ENCODE data around the gene C10orf90. TPM values are rescaled to one million over a fixed set of nuclear protein-coding genes. Genes with fewer than 3 reads are reported as not detected.

Gene C10orf90
- total RNA-seq, 1 experiment from 2014 or later = not detected

- no TSS peak for BruUV-seq (replicated peaks)
- Mint-ChIP-seq H3K4me3 (ENCODE audit: unreplicated experiment) (no peak overlapping the region), H3K27me3 (ENCODE audit: insufficient read depth, unreplicated experiment) (peaks cover 6% of the 10 kb centered on the region), H3K9me3 (ENCODE audit: unreplicated experiment) (no peaks in the 10 kb centered on the region), H3K27ac (ENCODE audit: low read depth, unreplicated experiment) (no peak overlapping the region), H3K4me1 (ENCODE audit: insufficient read depth, unreplicated experiment) (peaks cover 6% of the 10 kb centered on the region), H3K36me3 (ENCODE audit: insufficient read depth, unreplicated experiment) (peaks cover 5% of the 10 kb centered on the region)
- CTCF ChIA-PET = no interaction called here
- DNase-seq (ENCODE audit: unreplicated experiment) = no peak
- POLR2A ChIA-PET = interaction anchor here (0.6 kb wide), 1 partner anchor 33 kb away, joined by 3 read pairs; no protein-coding TSS in a partner anchor
- TF ChIP-seq CTCF (IDR thresholded peaks at IDR 0.05; ENCODE audit: unreplicated experiment) = no peak
- intact Hi-C loops (cut with micrococcal nuclease) = no loop called here
These were observed 53.8 kb downstream of the C10orf90 start for GRCh38 chr10:126616737-126617136.

GRCh38 chr10:126611303-126611702 lies 59.2 kb downstream of the C10orf90 start:
- ChIA-PET POLR2A (no interaction called here), CTCF (no interaction called here)
- no TSS peak for BruUV-seq (replicated peaks)
- H3K27me3 Mint-ChIP-seq (ENCODE audit: insufficient read depth, unreplicated experiment) = peaks cover 9% of the 10 kb centered on the region
- TF ChIP-seq CTCF (IDR thresholded peaks at IDR 0.05; ENCODE audit: unreplicated experiment) = no peak
- intact Hi-C loops (cut with micrococcal nuclease) = no loop called here
- no peak overlapping the region for H3K4me3 Mint-ChIP-seq (ENCODE audit: unreplicated experiment)
- H3K4me1 Mint-ChIP-seq (ENCODE audit: insufficient read depth, unreplicated experiment) = no peaks in the 10 kb centered on the region
- no peaks in the 10 kb centered on the region for H3K9me3 Mint-ChIP-seq (ENCODE audit: unreplicated experiment)
- DNase-seq (ENCODE audit: unreplicated experiment) = no peak
- no peak overlapping the region for H3K27ac Mint-ChIP-seq (ENCODE audit: low read depth, unreplicated experiment)
- H3K36me3 Mint-ChIP-seq (ENCODE audit: insufficient read depth, unreplicated experiment) = peaks cover 5% of the 10 kb centered on the region

- Mint-ChIP-seq H3K4me1 (ENCODE audit: insufficient read depth, unreplicated experiment) (no peaks in the 10 kb centered on the region), H3K9me3 (ENCODE audit: unreplicated experiment) (no peaks in the 10 kb centered on the region), H3K4me3 (ENCODE audit: unreplicated experiment) (no peak overlapping the region), H3K27me3 (ENCODE audit: insufficient read depth, unreplicated experiment) (peaks cover 9% of the 10 kb centered on the region), H3K36me3 (ENCODE audit: insufficient read depth, unreplicated experiment) (peaks cover 5% of the 10 kb centered on the region), H3K27ac (ENCODE audit: low read depth, unreplicated experiment) (no peak overlapping the region)
- no TSS peak for BruUV-seq (replicated peaks)
- CTCF ChIA-PET = no interaction called here
- DNase-seq (ENCODE audit: unreplicated experiment) = no peak
- TF ChIP-seq CTCF (IDR thresholded peaks at IDR 0.05; ENCODE audit: unreplicated experiment) = no peak
- POLR2A ChIA-PET = no interaction called here
- intact Hi-C loops (cut with micrococcal nuclease) = no loop called here
These were observed 60.9 kb downstream of the C10orf90 start for GRCh38 chr10:126609566-126609965.

- BruUV-seq (replicated peaks) = no TSS peak
- no peaks in the 10 kb centered on the region for H3K9me3 Mint-ChIP-seq (ENCODE audit: unreplicated experiment)
These were observed 70.4 kb downstream of the C10orf90 start for GRCh38 chr10:126599949-126600682.

More at GRCh38 chr10:126599949-126600682, 70.4 kb downstream of the C10orf90 start:
- no peaks in the 10 kb centered on the region for H3K4me1 Mint-ChIP-seq (ENCODE audit: insufficient read depth, unreplicated experiment)
- H3K36me3 Mint-ChIP-seq (ENCODE audit: insufficient read depth, unreplicated experiment) = no peaks in the 10 kb centered on the region
- no peak overlapping the region for H3K4me3 Mint-ChIP-seq (ENCODE audit: unreplicated experiment)
- intact Hi-C loops (cut with micrococcal nuclease) = loop anchor here (10.0 kb wide), 1 partner anchor 615 kb away; no protein-coding TSS in a partner anchor
- DNase-seq (ENCODE audit: unreplicated experiment) = no peak
- TF ChIP-seq CTCF (IDR thresholded peaks at IDR 0.05; ENCODE audit: unreplicated experiment) = no peak
- ChIA-PET POLR2A (no interaction called here), CTCF (interaction anchor here (0.7 kb wide), 1 partner anchor 374 kb away, joined by 3 read pairs; no protein-coding TSS in a partner anchor)
- H3K27ac Mint-ChIP-seq (ENCODE audit: low read depth, unreplicated experiment) = no peak overlapping the region
- H3K27me3 Mint-ChIP-seq (ENCODE audit: insufficient read depth, unreplicated experiment) = no peaks in the 10 kb centered on the region
